Coronary artery (tissue), 2 donors: ENCODE data around the gene CD101.

Source experiments
- DNase-seq: peaks from one replicate; pipeline ENCODE4 v3.0.0-alpha.2; 2017; ENCODE audit warnings: low spot score
- H3K27ac ChIP-seq, 2 donors: fragments of 200-600 bp; sonication (generic); one replicate each; pipeline ENCODE4 v1.5.1; 2016 to 2019
- H3K4me3 ChIP-seq: fragments of 200-600 bp; sonication (generic); 2 replicates; pipeline ENCODE4 v1.5.1; 2016; ENCODE audit warnings: mild to moderate bottlenecking, moderate library complexity
- CTCF ChIP-seq: fragments of 200-600 bp; sonication (generic); IDR thresholded peaks from one replicate; pipeline ENCODE4 v1.5.1; 2019; ENCODE audit warnings: antibody characterized with exemption

The CD101 gene

GRCh38 chr1:116990612-116991151 is 10.9 kb upstream of the CD101 start:
- DNase-seq = peak; percentile 89
- no peak overlapping the region for H3K4me3 ChIP-seq
- H3K27ac ChIP-seq = peak overlapping the region; percentile 16 to 64
- no peak for TF ChIP-seq CTCF

GRCh38 chr1:116991171-116991845 is 10.3 kb upstream of the CD101 start:
- DNase-seq = no peak
- TF ChIP-seq CTCF = no peak
- no peak overlapping the region for H3K4me3 ChIP-seq
- peak overlapping the region; percentile 16 to 47 for H3K27ac ChIP-seq

GRCh38 chr1:116991918-116992317 is 9.6 kb upstream of the CD101 start:
- Histone ChIP-seq H3K27ac (no peak overlapping the region), H3K4me3 (no peak overlapping the region)
- no peak for DNase-seq
- TF ChIP-seq CTCF = no peak

GRCh38 chr1:116993286-116993685 is 8.3 kb upstream of the CD101 start:
- no peak overlapping the region for H3K4me3 ChIP-seq
- DNase-seq = no peak
- no peak overlapping the region for H3K27ac ChIP-seq
- TF ChIP-seq CTCF = no peak

GRCh38 chr1:116994411-116994810 is 7.1 kb upstream of the CD101 start:
- TF ChIP-seq CTCF = no peak
- Histone ChIP-seq H3K4me3 (no peak overlapping the region), H3K27ac (no peak overlapping the region)
- DNase-seq = no peak

GRCh38 chr1:116997066-116997465 is 4.5 kb upstream of the CD101 start:
- Histone ChIP-seq H3K4me3 (no peak overlapping the region), H3K27ac (no peak overlapping the region)
- no peak for TF ChIP-seq CTCF
- DNase-seq = no peak

GRCh38 chr1:116997636-116998035 is 3.9 kb upstream of the CD101 start:
- H3K4me3 ChIP-seq = no peak overlapping the region
- no peak for DNase-seq
- no peak overlapping the region for H3K27ac ChIP-seq
- no peak for TF ChIP-seq CTCF
